IPS DF 19.7 (cell line): ENCODE data around the gene CCDC200.
"Not testable (repeated sequence)": the region's sequence is repeated elsewhere in the genome, so short reads cannot be mapped to it uniquely, and the experiment has no call there.

Experiments
- DNase-seq: peaks from one replicate; pipeline ENCODE4 v3.0.0-alpha.2; 2013; ENCODE audit warnings: low read depth, low spot score

Gene CCDC200

GRCh38 chr17:43228020-43228782 lies at the start of gene CCDC200:
CCDC200 (minus strand) TSS chr17:43228623; CDS start chr17:43228554, 69 bp downstream.
- not testable (repeated sequence) for DNase-seq

- DNase-seq: not testable (repeated sequence)
Observed at GRCh38 chr17:43272914-43273313, 44.5 kb upstream of the CCDC200 start.

- not testable (repeated sequence) for DNase-seq
Observed at GRCh38 chr17:43272483-43272882, 44.1 kb upstream of the CCDC200 start.

- DNase-seq: not testable (repeated sequence)
Observed at GRCh38 chr17:43270552-43271504, 42.4 kb upstream of the CCDC200 start.

GRCh38 chr17:43246456-43246855 lies 18.0 kb upstream of the CCDC200 start:
- not testable (repeated sequence) for DNase-seq

GRCh38 chr17:43240596-43241352 lies 12.4 kb upstream of the CCDC200 start:
- DNase-seq: not testable (repeated sequence)

GRCh38 chr17:43239597-43239996 lies 11.2 kb upstream of the CCDC200 start:
- DNase-seq: not testable (repeated sequence)

GRCh38 chr17:43233877-43234276 lies 5.5 kb upstream of the CCDC200 start, which contains the start of gene RNU2-1:
RNU2-1 (minus strand) TSS chr17:43233977.
- DNase-seq: not testable (repeated sequence)

GRCh38 chr17:43233263-43233662 lies 4.8 kb upstream of the CCDC200 start:
- not testable (repeated sequence) for DNase-seq

GRCh38 chr17:43232021-43232699 lies 3.7 kb upstream of the CCDC200 start:
- not testable (repeated sequence) for DNase-seq

GRCh38 chr17:43231205-43232020 lies 3.0 kb upstream of the CCDC200 start:
- not testable (repeated sequence) for DNase-seq

GRCh38 chr17:43226393-43226792 lies 2.0 kb downstream of the CCDC200 start:
- DNase-seq: no peak

- no peak for DNase-seq
Observed at GRCh38 chr17:43224146-43224705, 4.2 kb downstream of the CCDC200 start.

GRCh38 chr17:43220511-43221125 lies 7.8 kb downstream of the CCDC200 start:
- DNase-seq: no peak

- no peak for DNase-seq
Observed at GRCh38 chr17:43219746-43220380, 8.6 kb downstream of the CCDC200 start.

GRCh38 chr17:43219001-43219400 lies 9.4 kb downstream of the CCDC200 start:
- DNase-seq: no peak

- no peak for DNase-seq
Observed at GRCh38 chr17:43217614-43218087, 10.8 kb downstream of the CCDC200 start.

- no peak for DNase-seq
Observed at GRCh38 chr17:43216762-43217613, 11.4 kb downstream of the CCDC200 start.
